ENCODE data around the gene TMOD2. TPM values are rescaled to one million over a fixed set of nuclear protein-coding genes. Genes with fewer than 3 reads are reported as not detected.
A peak's percentile ranks its signal among the peaks of the same experiment; 100 is the strongest.

Gene TMOD2
- total RNA-seq, 1 donor, result 5.1 TPM

- no peak for DNase-seq (ENCODE audit: low read depth in 2 of 3, low spot score in 2 of 3)
Measured at GRCh38 chr15:51809457-51809856, 58.1 kb downstream of the TMOD2 start.

- DNase-seq (ENCODE audit: low read depth in 2 of 3, low spot score in 2 of 3), result no peak
Measured at GRCh38 chr15:51812598-51812997, 61.2 kb downstream of the TMOD2 start.

DNA sequence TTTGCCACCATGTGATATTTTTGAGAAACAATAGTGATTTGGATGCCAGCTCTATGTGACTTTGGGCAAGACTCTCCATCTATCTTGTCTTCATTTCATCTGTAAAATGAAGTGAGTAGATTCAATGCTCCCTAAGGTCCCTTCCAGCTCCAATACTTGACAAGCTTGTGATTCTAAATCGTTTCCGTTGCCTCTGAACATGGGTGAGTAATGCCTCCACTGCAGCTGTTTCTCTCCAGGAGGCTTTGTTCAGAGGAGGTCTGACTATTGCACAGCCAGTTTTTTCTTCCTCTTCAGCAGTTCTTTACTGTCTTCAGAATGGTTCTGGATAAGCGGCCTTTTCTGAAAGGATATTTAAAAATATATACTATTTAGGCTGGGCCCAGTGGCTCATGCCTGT lies 63.2 kb downstream of the TMOD2 start:
- DNase-seq (ENCODE audit: low read depth in 2 of 3, low spot score in 2 of 3), result no peak

- no peak for DNase-seq (ENCODE audit: low read depth in 2 of 3, low spot score in 2 of 3)
Measured at GRCh38 chr15:51816611-51817010, 65.2 kb downstream of the TMOD2 start.

DNA sequence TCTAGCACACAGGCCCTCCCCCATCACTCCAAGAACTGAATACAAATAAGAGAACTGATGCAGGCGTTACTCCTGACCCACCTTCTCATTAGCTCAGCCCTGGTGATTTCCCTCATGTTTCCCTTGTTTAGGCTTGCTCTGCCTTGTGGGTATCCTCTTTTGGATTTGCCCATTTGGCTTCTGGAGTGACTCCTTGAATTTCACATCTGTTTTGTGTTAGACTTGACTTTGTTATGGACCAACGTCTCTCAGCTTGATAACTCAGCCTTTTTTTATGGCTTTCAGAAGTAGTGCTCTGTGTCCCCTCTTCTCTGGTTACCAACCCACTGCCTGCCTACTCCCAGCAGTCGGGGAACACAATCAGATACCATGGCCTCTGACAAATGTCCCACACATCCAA lies 66.8 kb downstream of the TMOD2 start:
- DNase-seq (ENCODE audit: low read depth in 2 of 3, low spot score in 2 of 3), result no peak

GRCh38 chr15:51825698-51826097 lies 74.3 kb downstream of the TMOD2 start:
- DNase-seq (ENCODE audit: low read depth in 2 of 3, low spot score in 2 of 3), result no peak

DNA sequence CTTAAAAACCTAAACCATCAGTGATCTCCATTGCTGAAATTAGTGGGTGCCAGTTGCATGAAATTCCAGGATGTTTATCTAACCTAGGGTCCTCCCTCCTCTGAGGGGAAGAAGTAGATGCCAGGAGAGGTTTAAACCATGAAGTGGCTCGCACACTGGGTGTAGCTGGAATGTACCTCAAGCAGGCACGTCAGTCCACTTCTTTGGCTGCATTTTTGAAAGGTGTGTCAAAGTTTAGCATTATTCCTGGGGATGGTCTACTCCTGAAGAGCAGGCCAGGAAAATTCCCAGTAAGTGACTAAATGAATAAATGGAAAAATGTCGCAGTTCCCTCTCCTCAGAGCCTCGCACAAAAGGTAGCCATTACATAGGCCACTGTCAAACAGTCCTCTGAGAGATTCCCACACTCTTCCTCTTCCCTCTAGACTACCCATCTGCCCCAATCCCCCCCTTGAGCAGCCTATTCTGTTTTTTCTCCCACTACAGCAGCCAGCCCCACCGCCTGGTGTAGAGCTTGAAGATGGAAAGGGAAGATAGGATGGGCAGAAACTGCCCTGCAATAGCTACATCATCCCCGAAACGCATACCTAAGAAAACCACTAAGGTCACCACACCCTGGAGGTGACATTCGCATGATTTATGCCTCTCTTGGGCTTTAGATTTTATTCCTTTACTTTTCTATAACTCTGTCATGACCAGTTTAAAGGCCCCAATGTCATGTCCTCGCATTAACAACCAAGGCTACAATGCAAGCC lies 77.4 kb downstream of the TMOD2 start:
- peak in 1 of 3 donors; percentile 9 for DNase-seq (ENCODE audit: low read depth in 2 of 3, low spot score in 2 of 3)

GRCh38 chr15:51829376-51830275 lies 78.2 kb downstream of the TMOD2 start, which contains the start of gene TMOD3:
Gene TMOD3 (plus strand): TSS chr15:51829653. CDS start chr15:51862885, 33,232 bp downstream.
- DNase-seq (ENCODE audit: low read depth in 2 of 3, low spot score in 2 of 3), result peak; percentile 77 to 93 (median 91)

DNA sequence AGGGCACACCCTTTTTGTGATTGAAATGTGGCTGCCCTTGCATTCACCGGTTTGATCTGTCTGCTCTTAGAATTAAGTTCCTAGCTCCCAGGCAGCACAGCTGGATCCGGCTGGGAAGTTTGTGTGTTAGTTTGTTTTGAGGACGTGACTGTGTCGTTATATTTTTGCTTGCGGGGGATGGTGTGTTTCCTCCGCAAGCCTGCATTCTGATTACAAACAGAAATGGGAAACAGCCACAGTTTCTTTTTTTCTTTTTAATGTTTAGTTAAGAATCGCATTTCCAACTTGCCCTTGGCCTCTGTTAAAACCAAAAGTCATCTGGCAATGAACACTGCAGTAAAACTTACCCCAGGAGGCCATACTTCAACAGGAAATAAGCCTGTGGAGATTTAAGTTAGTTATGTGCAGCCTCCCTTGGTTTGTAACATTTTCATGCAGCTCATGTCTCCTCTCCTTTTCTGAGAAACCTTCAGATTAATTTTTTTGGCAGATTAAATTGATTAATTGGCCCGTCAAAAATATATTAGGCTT lies 78.9 kb downstream of the TMOD2 start:
- DNase-seq (ENCODE audit: low read depth in 2 of 3, low spot score in 2 of 3), result peak in 1 of 3 donors; percentile 58

GRCh38 chr15:51833772-51834171 lies 82.4 kb downstream of the TMOD2 start:
- DNase-seq (ENCODE audit: low read depth in 2 of 3, low spot score in 2 of 3), result no peak

- peak in 1 of 3 donors; percentile 26 for DNase-seq (ENCODE audit: low read depth in 2 of 3, low spot score in 2 of 3)
Measured at GRCh38 chr15:51837792-51838251, 86.4 kb downstream of the TMOD2 start.

DNA sequence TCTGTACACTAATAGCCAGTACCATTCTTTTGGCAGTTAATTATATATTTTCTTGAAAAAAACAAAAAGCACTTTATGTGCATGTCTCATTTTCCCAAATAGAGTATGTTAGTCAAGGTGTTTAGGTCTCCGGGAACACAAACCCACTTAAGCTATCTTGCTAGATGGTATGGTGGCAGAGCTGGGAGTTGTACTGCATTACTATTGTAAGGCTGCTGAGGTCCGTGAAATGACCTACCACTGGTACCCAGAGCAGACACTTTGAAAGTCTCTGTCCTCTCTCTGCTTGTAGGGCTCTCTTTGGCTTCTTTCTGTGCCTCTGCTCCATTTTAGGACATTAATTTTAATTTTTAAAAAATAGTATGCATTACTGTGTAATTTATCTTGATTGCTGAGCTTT lies 86.9 kb downstream of the TMOD2 start:
- no peak for DNase-seq (ENCODE audit: low read depth in 2 of 3, low spot score in 2 of 3)

- DNase-seq (ENCODE audit: low read depth in 2 of 3, low spot score in 2 of 3), result no peak
Measured at GRCh38 chr15:51840692-51841091, 89.3 kb downstream of the TMOD2 start.

- peak in 1 of 3 donors; percentile 9 for DNase-seq (ENCODE audit: low read depth in 2 of 3, low spot score in 2 of 3)
Measured at GRCh38 chr15:51841406-51842040, 90.1 kb downstream of the TMOD2 start.

DNA sequence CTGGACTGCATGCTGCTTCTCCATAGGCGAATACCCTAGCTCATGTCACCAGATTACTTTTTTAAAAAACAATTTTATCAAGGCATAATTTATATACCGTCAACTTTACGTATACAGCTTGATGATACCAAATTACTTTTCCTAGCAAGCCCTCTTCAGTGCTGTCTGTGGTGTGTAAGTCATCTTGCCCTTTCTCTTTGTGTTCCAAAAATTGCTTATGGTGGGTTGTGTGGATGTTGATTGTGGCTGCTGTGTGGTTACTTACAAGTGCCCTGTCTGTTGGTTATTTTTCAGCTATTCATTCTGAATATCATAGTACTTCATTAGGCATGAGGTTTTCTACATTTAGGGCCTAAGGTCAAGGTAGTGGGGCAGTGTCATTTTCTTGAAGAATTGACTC lies 90.9 kb downstream of the TMOD2 start:
- DNase-seq (ENCODE audit: low read depth in 2 of 3, low spot score in 2 of 3), result no peak

DNA sequence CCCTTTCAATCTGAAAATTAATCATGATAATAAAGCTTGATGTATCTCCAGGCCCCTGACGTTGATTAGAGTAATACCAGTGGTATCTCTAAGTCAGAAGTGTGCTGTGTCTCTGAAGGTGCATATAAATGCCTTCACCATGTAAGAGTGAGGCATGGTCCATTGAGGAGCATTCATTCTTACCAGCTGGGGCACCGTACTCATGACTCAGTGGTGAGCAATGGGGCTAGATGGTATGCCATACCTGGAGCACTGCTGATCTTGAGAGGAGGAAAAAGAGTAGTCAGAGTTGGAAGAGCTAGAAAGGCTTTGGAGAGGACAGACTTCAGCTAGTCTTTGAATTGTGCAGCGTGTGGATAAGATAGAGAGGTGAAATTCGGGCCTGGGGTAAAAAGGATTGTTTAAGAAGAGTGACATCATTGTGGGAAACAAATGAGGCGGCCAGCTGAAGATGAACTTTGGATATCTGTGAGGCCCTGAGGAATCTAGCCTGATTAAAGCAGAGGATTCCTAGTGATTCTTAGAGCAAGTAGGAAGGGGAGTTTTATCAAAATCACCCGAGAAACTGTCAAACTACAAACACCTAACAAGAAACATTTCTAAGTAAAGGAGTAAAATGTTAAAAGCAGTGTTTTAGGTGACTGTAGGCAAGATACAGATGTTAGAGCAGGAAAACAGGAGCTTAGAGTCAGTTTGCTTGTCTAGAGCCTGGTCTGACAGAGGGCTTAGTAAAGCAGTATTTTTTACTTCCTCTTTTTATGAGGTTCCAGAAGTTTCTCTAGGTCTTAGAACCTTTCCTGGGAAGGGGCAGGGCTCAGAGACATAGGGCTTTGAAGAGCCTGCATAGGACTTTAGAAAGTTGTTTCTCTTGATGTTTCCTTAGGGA lies 91.7 kb downstream of the TMOD2 start:
- DNase-seq (ENCODE audit: low read depth in 2 of 3, low spot score in 2 of 3), result peak in 1 of 3 donors; percentile 47

DNA sequence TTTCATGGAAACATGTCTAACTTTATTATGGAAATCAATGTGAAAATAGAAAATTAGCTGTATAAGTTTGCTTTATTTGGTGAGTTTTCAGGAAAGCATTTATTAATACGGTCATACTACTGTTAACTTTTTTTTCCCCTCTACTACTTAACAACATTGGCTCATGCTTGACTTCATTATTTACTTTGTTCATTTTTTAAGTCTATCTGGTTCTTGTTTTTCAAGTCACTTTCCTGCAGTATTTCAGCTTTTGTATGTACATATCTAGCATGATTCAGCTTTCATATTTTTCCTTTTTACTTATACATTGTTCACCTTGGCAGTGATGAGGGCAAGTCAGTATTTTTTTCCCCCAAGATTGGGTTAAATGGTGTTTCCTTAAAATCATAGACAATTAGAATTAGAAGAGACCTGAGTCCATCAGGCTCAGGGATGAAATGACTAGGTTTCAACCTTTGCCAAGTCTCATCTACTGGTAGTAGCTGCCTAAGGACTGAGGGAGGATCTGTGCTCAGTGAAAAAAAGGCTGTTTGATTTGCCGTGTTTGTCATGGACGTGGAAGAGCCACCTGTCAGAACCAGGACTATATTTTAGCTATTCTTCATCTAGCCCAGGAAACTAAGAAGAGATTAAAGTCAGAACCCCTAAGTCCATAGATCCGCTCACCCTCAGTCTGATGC lies 93.5 kb downstream of the TMOD2 start:
- no peak for DNase-seq (ENCODE audit: low read depth in 2 of 3, low spot score in 2 of 3)

GRCh38 chr15:51846066-51846462 lies 94.7 kb downstream of the TMOD2 start:
- no peak for DNase-seq (ENCODE audit: low read depth in 2 of 3, low spot score in 2 of 3)
